RWPE1 (cell line): ENCODE measurements around the gene MGA.
A peak's percentile ranks its signal among the peaks of the same experiment; 100 is the strongest.
"Not testable (repeated sequence)": the region's sequence is repeated elsewhere in the genome, so short reads cannot be mapped to it uniquely, and the experiment has no call there.

Experiments
- CTCF ChIA-PET: fragments of 350-600 bp; sonication (Branson Sonifier 250); formaldehyde crosslinking; extraction: SDS; loops from one replicate; lab custom pipeline; 2021; lab: Yijun Ruan, JAX
- POLR2A ChIA-PET: fragments of 400-600 bp; formaldehyde crosslinking; extraction: SDS; loops from one replicate; lab custom pipeline; 2020; ENCODE audit warnings: antibody characterized with exemption; ENCODE audit not compliant: low non-redundant PET; lab: Yijun Ruan, JAX
- DNase-seq: peaks from one replicate; pipeline ENCODE4 v3.0.0; 2012; ENCODE audit warnings: low spot score
- H3K27ac ChIP-seq: fragments of 450-650 bp; 2 replicates; pipeline ENCODE4 v1.5.1; 2017
- TF ChIP-seq, protein P1 (sequence below): fragments of 450-650 bp; conservative IDR thresholded peaks from 2 replicates; pipeline ENCODE4 v1.5.1; 2017; ENCODE audit warnings: low read depth, mild to moderate bottlenecking

The MGA gene

GRCh38 chr15:41730543-41730942 is 70.3 kb downstream of the MGA start:
- TF ChIP-seq, protein P1, sequence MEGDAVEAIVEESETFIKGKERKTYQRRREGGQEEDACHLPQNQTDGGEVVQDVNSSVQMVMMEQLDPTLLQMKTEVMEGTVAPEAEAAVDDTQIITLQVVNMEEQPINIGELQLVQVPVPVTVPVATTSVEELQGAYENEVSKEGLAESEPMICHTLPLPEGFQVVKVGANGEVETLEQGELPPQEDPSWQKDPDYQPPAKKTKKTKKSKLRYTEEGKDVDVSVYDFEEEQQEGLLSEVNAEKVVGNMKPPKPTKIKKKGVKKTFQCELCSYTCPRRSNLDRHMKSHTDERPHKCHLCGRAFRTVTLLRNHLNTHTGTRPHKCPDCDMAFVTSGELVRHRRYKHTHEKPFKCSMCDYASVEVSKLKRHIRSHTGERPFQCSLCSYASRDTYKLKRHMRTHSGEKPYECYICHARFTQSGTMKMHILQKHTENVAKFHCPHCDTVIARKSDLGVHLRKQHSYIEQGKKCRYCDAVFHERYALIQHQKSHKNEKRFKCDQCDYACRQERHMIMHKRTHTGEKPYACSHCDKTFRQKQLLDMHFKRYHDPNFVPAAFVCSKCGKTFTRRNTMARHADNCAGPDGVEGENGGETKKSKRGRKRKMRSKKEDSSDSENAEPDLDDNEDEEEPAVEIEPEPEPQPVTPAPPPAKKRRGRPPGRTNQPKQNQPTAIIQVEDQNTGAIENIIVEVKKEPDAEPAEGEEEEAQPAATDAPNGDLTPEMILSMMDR, result no peak
- no peak overlapping the region for H3K27ac ChIP-seq
- ChIA-PET CTCF (no interaction called here), POLR2A (no interaction called here)
- no peak for DNase-seq

DNA sequence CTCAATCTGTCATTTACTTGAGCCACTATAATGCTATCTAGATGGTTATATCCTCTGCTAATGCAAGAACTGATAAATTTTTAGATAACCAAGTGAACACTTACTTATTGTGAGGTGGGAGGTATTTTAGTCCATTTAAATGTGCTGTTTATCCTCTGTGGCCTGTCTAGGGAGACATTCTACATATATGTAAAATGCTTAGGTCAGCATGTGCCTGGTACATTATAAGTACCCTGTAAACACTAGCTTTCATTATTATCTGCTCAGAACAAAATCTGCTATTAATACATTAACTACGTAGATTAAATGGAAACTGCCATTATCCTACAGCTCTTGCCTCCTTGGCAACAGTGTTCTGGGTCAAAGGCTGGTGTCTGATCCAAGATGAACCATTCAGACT is 72.3 kb downstream of the MGA start:
- TF ChIP-seq, protein P1, result no peak
- CTCF ChIA-PET, result no interaction called here
- no peak overlapping the region for H3K27ac ChIP-seq
- DNase-seq, result no peak
- POLR2A ChIA-PET, result interaction anchor here (0.6 kb wide), 1 partner anchor 13 kb away, joined by 3 read pairs; no protein-coding TSS in a partner anchor

GRCh38 chr15:41734079-41734478 is 73.9 kb downstream of the MGA start:
- ChIA-PET CTCF (interaction anchor here (0.6 kb wide), 1 partner anchor 254 kb away, joined by 7 read pairs; no protein-coding TSS in a partner anchor), POLR2A (no interaction called here)
- H3K27ac ChIP-seq, result no peak overlapping the region
- TF ChIP-seq, protein P1, result no peak
- no peak for DNase-seq

- H3K27ac ChIP-seq, result no peak overlapping the region
- ChIA-PET POLR2A (no interaction called here), CTCF (no interaction called here)
- TF ChIP-seq, protein P1, result no peak
- no peak for DNase-seq
These were observed 74.8 kb downstream of the MGA start for GRCh38 chr15:41735046-41735445.

- POLR2A ChIA-PET, result not testable (repeated sequence)
- CTCF ChIA-PET, result interaction anchor here (0.6 kb wide), 1 partner anchor 573 kb away, joined by 4 read pairs; no protein-coding TSS in a partner anchor
These were observed 75.3 kb downstream of the MGA start for GRCh38 chr15:41735492-41735891.

GRCh38 chr15:41746802-41747201 is 86.6 kb downstream of the MGA start:
- TF ChIP-seq, protein P1, result no peak
- no peak overlapping the region for H3K27ac ChIP-seq
- DNase-seq, result peak; percentile 13
- CTCF ChIA-PET, result no interaction called here
- POLR2A ChIA-PET, result no interaction called here

More at GRCh38 chr15:41735492-41735891, 75.3 kb downstream of the MGA start:
- not testable (repeated sequence) for DNase-seq, H3K27ac ChIP-seq

DNA sequence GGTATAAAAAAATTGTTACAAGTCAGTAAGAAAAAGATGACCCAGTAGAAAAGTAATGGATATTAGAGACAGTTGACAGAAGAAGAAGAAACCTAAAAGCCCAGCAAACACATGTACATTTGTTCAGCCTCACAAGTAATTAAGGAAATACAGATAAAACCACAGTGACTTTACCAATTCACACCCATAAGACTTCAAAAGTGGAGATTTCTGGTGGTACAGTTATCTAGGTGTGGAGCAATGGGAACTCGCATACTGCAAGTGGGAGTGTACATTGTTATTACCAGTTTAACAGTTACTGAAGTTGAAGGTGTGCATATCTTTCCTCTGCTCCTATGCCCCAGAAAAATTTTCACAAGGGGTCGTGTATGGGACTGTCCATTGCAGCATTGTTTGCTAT is 96.0 kb downstream of the MGA start:
- CTCF ChIA-PET, result no interaction called here
- POLR2A ChIA-PET, result no interaction called here
- DNase-seq, result no peak
- H3K27ac ChIP-seq, result no peak overlapping the region
- TF ChIP-seq, protein P1, result no peak
